Uterus (tissue), 4 donors: ENCODE results near the gene CORT. TPM values are rescaled to one million over a fixed set of nuclear protein-coding genes. Genes with fewer than 3 reads are reported as not detected.

Experiments used
- DNase-seq, 2 donors: peaks; one replicate each; pipeline ENCODE4 v3.0.0-alpha.2; 2019 to 2020
- H3K27ac ChIP-seq, 2 donors: fragments of 200-600 bp; sonication (generic); 1 replicate in 1 of 2; 2 replicates in 1 of 2; pipeline ENCODE4 v1.5.1; 2016 to 2018
- H3K27me3 ChIP-seq, 2 donors: fragments of 200-600 bp; sonication (generic); one replicate each; pipeline ENCODE4 v1.5.1; 2018 to 2019; ENCODE audit warnings: control low read depth in 1 of 2
- H3K36me3 ChIP-seq, 2 donors: fragments of 200-600 bp; sonication (generic); one replicate each; pipeline ENCODE4 v1.5.1; 2019; ENCODE audit warnings: control low read depth in 1 of 2
- H3K4me1 ChIP-seq, 2 donors: fragments of 200-600 bp; sonication (generic); one replicate each; pipeline ENCODE4 v1.5.1; 2018 to 2019; ENCODE audit warnings: control low read depth in 1 of 2
- H3K4me3 ChIP-seq, 2 donors: fragments of 200-600 bp; sonication (generic); 1 replicate in 1 of 2; 2 replicates in 1 of 2; pipeline ENCODE4 v1.5.1; 2018 to 2019; ENCODE audit warnings: mild to moderate bottlenecking in 1 of 2
- H3K9me3 ChIP-seq, 2 donors: fragments of 200-600 bp; sonication (generic); one replicate each; pipeline ENCODE4 v1.5.1; 2019; ENCODE audit warnings: control low read depth in 1 of 2
- CTCF ChIP-seq, 4 experiments: fragments of 200-600 bp in 2 of 4; fragments of 450-650 bp in 2 of 4; sonication (generic) in 2 of 4; IDR thresholded peaks; one replicate each; pipeline ENCODE4 v1.5.1; 2016 to 2019; ENCODE audit warnings: antibody characterized with exemption in 4 of 4, mild to moderate bottlenecking in 2 of 4, moderate library complexity in 1 of 4
- POLR2A ChIP-seq, 2 donors: fragments of 450-650 bp; IDR thresholded peaks; one replicate each; pipeline ENCODE4 v1.6.1; 2016; ENCODE audit warnings: antibody characterized with exemption in 2 of 2, mild to moderate bottlenecking in 1 of 2, moderate library complexity in 1 of 2
- intact Hi-C: fragments of 100-400 bp; cut with DNase I; formaldehyde crosslinking; loops from one replicate; pipeline ENCODE4 v1.15.1; 2023; ENCODE audit warnings: low total_unique reads
- total RNA-seq, 4 donors: library from RNA; depleted of rRNA in 3 of 4; stranded (reverse); fragments of >200 nt in 3 of 4; gene quantifications; one replicate each; pipeline versions ENCODE4 v1.1.0 to v1.2.4, GENCODE V29; 2014 to 2023
- donor health status: DM: yes; HTN: yes; CAD: no.

Gene CORT
- total RNA-seq, 4 donors from 2014 or later = 0.79 TPM; not detected in 3

DNA sequence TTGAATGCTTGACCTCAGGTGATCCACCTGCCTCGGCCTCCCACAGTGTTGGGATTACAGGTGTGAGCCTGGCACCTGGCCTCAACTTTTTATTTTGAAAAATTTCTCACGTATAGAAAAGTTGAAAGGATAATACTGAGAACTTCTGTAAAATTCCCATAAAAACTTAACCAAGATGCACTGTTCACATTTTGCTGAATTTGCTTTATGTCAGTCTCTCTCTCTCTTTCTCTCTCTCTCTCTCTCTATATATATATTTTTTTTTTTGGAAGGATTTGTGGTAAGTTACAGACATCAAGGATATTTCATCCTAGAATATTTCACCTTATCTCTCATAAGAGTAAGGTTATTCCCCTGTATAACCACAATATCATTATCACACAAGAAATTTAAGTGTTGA lies 30.8 kb downstream of the CORT start:
- Histone ChIP-seq H3K36me3 (no peaks in the 10 kb centered on the region), H3K4me1 (no peaks in the 10 kb centered on the region), H3K9me3 (no peaks in the 10 kb centered on the region), H3K27ac (no peak overlapping the region), H3K27me3 (no peaks in the 10 kb centered on the region), H3K4me3 (no peak overlapping the region)
- no peak for DNase-seq
- TF ChIP-seq CTCF (IDR thresholded peaks at IDR 0.05) (no peak), POLR2A (IDR thresholded peaks at IDR 0.05) (no peak)
- intact Hi-C loops = no loop called here

GRCh38 chr1:10484521-10484920 lies 34.7 kb downstream of the CORT start:
- intact Hi-C loops = no loop called here
- Histone ChIP-seq H3K4me1 (no peaks in the 10 kb centered on the region), H3K4me3 (no peak overlapping the region), H3K9me3 (peaks cover 0 to 3% of the 10 kb centered on the region in 2 donors), H3K27me3 (no peaks in the 10 kb centered on the region), H3K27ac (no peak overlapping the region), H3K36me3 (no peaks in the 10 kb centered on the region)
- TF ChIP-seq CTCF (IDR thresholded peaks at IDR 0.05) (no peak), POLR2A (IDR thresholded peaks at IDR 0.05) (no peak)
- DNase-seq = no peak

GRCh38 chr1:10489291-10490055 lies 39.6 kb downstream of the CORT start:
- Histone ChIP-seq H3K27ac (no peak overlapping the region), H3K4me3 (no peak overlapping the region), H3K9me3 (peaks cover 0 to 3% of the 10 kb centered on the region in 2 donors), H3K36me3 (no peaks in the 10 kb centered on the region), H3K4me1 (no peaks in the 10 kb centered on the region), H3K27me3 (no peaks in the 10 kb centered on the region)
- no peak for TF ChIP-seq CTCF (IDR thresholded peaks at IDR 0.05)
- DNase-seq = no peak
- intact Hi-C loops = loop anchor here (10.0 kb wide), 1 partner anchor 55 kb away; the partner anchor contains the start of gene CENPS

GRCh38 chr1:10490286-10490970 lies 40.6 kb downstream of the CORT start:
- Histone ChIP-seq H3K27ac (no peak overlapping the region), H3K9me3 (peaks cover 0 to 3% of the 10 kb centered on the region in 2 donors), H3K36me3 (no peaks in the 10 kb centered on the region), H3K27me3 (no peaks in the 10 kb centered on the region), H3K4me3 (no peak overlapping the region), H3K4me1 (no peaks in the 10 kb centered on the region)
- no peak for TF ChIP-seq POLR2A (IDR thresholded peaks at IDR 0.05)
- no peak for TF ChIP-seq CTCF (IDR thresholded peaks at IDR 0.05)
- DNase-seq = no peak
- intact Hi-C loops = loop anchor here (10.0 kb wide), 1 partner anchor 56 kb away; the partner anchor contains the start of gene CENPS

DNA sequence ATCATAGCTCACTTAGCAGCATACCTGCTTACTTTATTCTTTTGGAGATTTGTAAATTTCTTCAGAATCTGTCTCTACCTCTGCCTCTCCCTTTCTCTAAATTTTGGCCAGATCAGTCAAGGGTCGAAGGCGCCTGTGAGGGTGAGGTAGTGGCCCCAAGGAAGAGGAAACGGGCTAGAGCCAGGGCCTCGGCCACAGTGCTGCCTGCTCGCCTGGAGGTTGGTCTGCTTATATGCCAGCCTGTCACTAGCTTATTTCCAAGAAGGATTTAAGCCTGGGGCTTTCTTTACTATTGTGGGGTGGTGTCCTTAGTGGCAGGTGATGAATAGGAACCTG lies 44.6 kb downstream of the CORT start:
- DNase-seq = no peak
- H3K27ac ChIP-seq = no peak overlapping the region
- TF ChIP-seq POLR2A (IDR thresholded peaks at IDR 0.05) (no peak), CTCF (IDR thresholded peaks at IDR 0.05) (no peak)
- no peak overlapping the region for H3K4me3 ChIP-seq
- H3K9me3 ChIP-seq = no peaks in the 10 kb centered on the region
- no peaks in the 10 kb centered on the region for H3K4me1 ChIP-seq
- no peaks in the 10 kb centered on the region for H3K36me3 ChIP-seq
- intact Hi-C loops = loop anchor here (10.0 kb wide), 1 partner anchor 60 kb away; the partner anchor contains the start of gene CENPS
- H3K27me3 ChIP-seq = no peaks in the 10 kb centered on the region
